Stomach (tissue), 9 donors: ENCODE measurements around the gene PSMB8. TPM values are rescaled to one million over a fixed set of nuclear protein-coding genes. Genes with fewer than 3 reads are reported as not detected.

Experiments
- DNase-seq, 2 donors: peaks; one replicate each; pipeline versions ENCODE4 v3.0.0 to v3.0.0-alpha.2; 2013 to 2019
- H3K27ac ChIP-seq, 5 donors: fragments of 200-600 bp in 4 of 5; sonication (generic) in 4 of 5; one replicate each; pipeline ENCODE4 v1.5.1; 2013 to 2019; ENCODE audit warnings: mild to moderate bottlenecking in 1 of 5, moderate library complexity in 1 of 5
- H3K27me3 ChIP-seq, 3 donors: fragments of 200-600 bp; sonication (generic); one replicate each; pipeline ENCODE4 v1.5.1; 2017 to 2019; ENCODE audit warnings: mixed run types in 1 of 3
- H3K36me3 ChIP-seq, 4 donors: fragments of 200-600 bp; sonication (generic); 1 replicate in 3 of 4; 2 replicates in 1 of 4; pipeline ENCODE4 v1.5.1; 2016 to 2019
- H3K4me1 ChIP-seq, 4 donors: fragments of 200-600 bp; sonication (generic); one replicate each; pipeline ENCODE4 v1.5.1; 2016 to 2019
- H3K4me3 ChIP-seq, 4 donors: fragments of 200-600 bp; sonication (generic) in 3 of 4; one replicate each; pipeline ENCODE4 v1.5.1; 2016 to 2019; ENCODE audit warnings: mild to moderate bottlenecking in 1 of 4
- H3K9me3 ChIP-seq, 4 donors: fragments of 200-600 bp; sonication (generic); one replicate each; pipeline ENCODE4 v1.5.1; 2016 to 2019
- EP300 ChIP-seq: sonication (generic); formaldehyde crosslinking; IDR thresholded peaks from one replicate; pipeline ENCODE4 v1.6.1; 2017; ENCODE audit warnings: antibody characterized with exemption
- POLR2A ChIP-seq, 4 donors: fragments of 450-650 bp; IDR thresholded peaks; one replicate each; pipeline ENCODE4 v1.6.1; 2016; ENCODE audit warnings: antibody characterized with exemption in 4 of 4, control low read depth in 2 of 4, mild to moderate bottlenecking in 1 of 4, moderate library complexity in 1 of 4
- POLR2AphosphoS5 ChIP-seq, 3 donors: sonication (generic); formaldehyde crosslinking; IDR thresholded peaks; one replicate each; pipeline ENCODE4 v1.6.1; 2016; ENCODE audit warnings: antibody characterized with exemption in 3 of 3
- WGBS, 5 donors: extraction: QIAGEN DNeasy Blood & Tissue Kit in 3 of 5; methylation state at CpG; one replicate each; pipeline versions ENCODE4 v1.1.5 to v1.1.7; 2013 to 2018; 5-methylcytosine and 5-hydroxymethylcytosine counted together
- intact Hi-C: fragments of 100-400 bp; cut with DNase I; formaldehyde crosslinking; loops from one replicate; pipeline ENCODE4 v1.15.1; 2023; ENCODE audit warnings: low total_unique reads
- polyA plus RNA-seq, 3 donors: library from polyadenylated mRNA; stranded (reverse); fragments of 200-250 nt; gene quantifications; one replicate each; pipeline ENCODE4 v1.2.3, GENCODE V29; 2013
- total RNA-seq, 5 donors: library from RNA; depleted of rRNA; stranded (reverse); fragments of >200 nt; gene quantifications; one replicate each; pipeline versions ENCODE4 v1.1.0 to v1.2.3, GENCODE V29; 2014 to 2016
- TF ChIP-seq, protein P1 (sequence below), 7 experiments: fragments of 450-650 bp in 4 of 7; fragments of 200-600 bp in 3 of 7; sonication (generic) in 3 of 7; IDR thresholded peaks; one replicate each; pipeline ENCODE4 v1.5.1; 2016 to 2019; ENCODE audit warnings: antibody characterized with exemption in 7 of 7, control low read depth in 2 of 7, mild to moderate bottlenecking in 1 of 7
- donor health status: healthy with polysubstance abuse.
- donor health status: Bipolar disorder and iron deficiency.
- donor health status: healthy.

PSMB8 gene
- total and polyA plus RNA-seq, 8 donors: 2.7 to 177 (median 25.4) TPM

DNA sequence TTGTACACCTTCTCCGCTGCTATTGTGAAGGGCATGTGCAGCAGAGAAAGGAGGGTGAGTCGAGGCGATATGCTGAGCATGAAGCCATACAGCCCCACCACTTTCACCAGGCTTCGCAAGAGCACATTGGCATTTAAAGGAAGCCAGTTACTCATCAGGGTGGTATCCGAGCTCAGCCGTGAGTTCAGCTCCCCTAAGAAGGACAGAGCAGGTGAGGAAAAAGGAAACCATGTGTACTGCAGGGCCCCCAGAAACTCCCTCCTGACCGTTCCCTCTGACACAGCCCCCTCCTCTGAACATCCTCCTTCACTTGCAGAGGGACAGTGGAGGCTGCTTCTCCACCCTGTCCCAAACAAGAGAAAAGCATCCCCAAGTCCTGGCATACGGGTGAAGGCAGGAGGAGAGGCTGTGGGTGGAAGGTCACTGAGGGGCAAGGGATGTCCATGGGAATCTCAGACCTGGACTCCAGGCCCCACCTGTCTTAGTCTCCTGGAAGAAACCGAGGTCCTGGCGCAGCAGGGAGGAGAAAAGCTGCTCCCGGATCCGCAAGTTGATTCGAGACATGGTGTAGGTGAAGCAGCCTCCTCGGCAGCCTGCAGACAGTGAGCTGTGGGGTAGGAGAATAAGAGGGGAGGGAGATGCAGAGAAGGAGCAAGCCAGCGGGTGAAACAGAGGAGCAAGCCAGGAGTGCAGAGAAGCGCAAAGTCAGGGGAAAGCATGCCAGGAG, 8.5 kb downstream of the PSMB8 start:
- TF ChIP-seq POLR2AphosphoS5 (IDR thresholded peaks at IDR 0.05) (no peak), EP300 (no peak), POLR2A (IDR thresholded peaks at IDR 0.05) (no peak)
- TF ChIP-seq, protein P1, sequence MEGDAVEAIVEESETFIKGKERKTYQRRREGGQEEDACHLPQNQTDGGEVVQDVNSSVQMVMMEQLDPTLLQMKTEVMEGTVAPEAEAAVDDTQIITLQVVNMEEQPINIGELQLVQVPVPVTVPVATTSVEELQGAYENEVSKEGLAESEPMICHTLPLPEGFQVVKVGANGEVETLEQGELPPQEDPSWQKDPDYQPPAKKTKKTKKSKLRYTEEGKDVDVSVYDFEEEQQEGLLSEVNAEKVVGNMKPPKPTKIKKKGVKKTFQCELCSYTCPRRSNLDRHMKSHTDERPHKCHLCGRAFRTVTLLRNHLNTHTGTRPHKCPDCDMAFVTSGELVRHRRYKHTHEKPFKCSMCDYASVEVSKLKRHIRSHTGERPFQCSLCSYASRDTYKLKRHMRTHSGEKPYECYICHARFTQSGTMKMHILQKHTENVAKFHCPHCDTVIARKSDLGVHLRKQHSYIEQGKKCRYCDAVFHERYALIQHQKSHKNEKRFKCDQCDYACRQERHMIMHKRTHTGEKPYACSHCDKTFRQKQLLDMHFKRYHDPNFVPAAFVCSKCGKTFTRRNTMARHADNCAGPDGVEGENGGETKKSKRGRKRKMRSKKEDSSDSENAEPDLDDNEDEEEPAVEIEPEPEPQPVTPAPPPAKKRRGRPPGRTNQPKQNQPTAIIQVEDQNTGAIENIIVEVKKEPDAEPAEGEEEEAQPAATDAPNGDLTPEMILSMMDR (IDR thresholded peaks at IDR 0.05): no peak
- DNase-seq: no peak

DNA sequence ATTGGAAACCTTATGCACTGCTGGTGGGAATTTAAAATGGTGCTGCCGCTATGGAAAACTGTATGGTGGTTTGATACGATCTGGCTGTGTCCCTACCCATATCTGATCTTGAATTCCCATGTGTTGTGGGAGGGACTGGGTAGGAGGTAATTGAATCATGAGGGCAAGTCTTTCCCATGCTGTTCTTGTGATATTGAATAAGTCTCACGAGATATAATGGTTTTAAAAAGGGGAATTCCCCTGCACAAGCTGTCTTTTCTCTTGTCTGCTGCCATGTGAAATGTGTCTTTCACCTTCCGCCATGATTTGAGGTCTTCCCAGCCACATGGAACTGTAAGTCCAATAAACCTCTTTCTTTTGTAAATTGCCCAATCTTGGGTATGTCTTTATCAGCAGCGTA, 10.2 kb downstream of the PSMB8 start:
- H3K9me3 ChIP-seq: no peaks in the 10 kb centered on the region
- DNase-seq: no peak
- TF ChIP-seq POLR2A (IDR thresholded peaks at IDR 0.05) (no peak), POLR2AphosphoS5 (IDR thresholded peaks at IDR 0.05) (no peak), EP300 (no peak)
- TF ChIP-seq, protein P1 (IDR thresholded peaks at IDR 0.05): no peak
- no peak overlapping the region for H3K27ac ChIP-seq
- WGBS, 5 donors: 80 to 91% (median 85%) methylated on average over 5 of the region's 5 CpGs
- H3K4me1 ChIP-seq: peaks cover 8 to 18% (median 11%) of the 10 kb centered on the region in 4 donors
- H3K4me3 ChIP-seq: no peak overlapping the region
- peaks cover 31 to 76% (median 66%) of the 10 kb centered on the region in 4 donors for H3K36me3 ChIP-seq
- no peaks in the 10 kb centered on the region for H3K27me3 ChIP-seq
- intact Hi-C loops: no loop called here

More for the DNA sequence above, 8.5 kb downstream of the PSMB8 start:
- no peak overlapping the region for H3K4me3 ChIP-seq
- no peaks in the 10 kb centered on the region for H3K27me3 ChIP-seq
- H3K27ac ChIP-seq: no peak overlapping the region
- 93 to 96% (median 95%) methylated on average over 16 of the region's 16 CpGs for WGBS, 5 donors
- H3K36me3 ChIP-seq: peaks cover 19 to 61% (median 52%) of the 10 kb centered on the region in 4 donors
- no peaks in the 10 kb centered on the region for H3K9me3 ChIP-seq
- intact Hi-C loops: no loop called here
- peaks cover 8 to 25% (median 15%) of the 10 kb centered on the region in 4 donors for H3K4me1 ChIP-seq

DNA sequence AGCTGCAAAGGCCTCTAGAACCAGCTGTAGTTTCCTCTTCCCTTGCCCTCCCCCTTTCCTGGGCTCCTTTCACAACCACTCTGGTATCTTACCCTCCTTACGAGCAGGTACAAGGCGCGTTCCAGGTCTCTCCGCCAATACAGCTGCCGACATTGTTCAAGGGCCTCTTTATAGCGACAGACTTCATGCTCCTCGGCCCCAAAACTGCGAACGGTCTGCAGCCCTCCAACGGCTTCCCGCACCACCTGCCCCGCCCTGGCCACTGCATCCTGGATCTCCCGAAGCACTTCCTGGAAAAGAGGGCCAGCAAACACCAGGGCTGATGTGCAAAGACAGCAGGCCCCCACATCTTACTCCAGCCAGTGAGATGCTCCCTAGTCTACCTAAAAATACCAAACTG, 11.3 kb downstream of the PSMB8 start:
- intact Hi-C loops: no loop called here
- Histone ChIP-seq H3K27me3 (no peaks in the 10 kb centered on the region), H3K4me3 (no peak overlapping the region), H3K4me1 (peaks cover 4 to 13% (median 5%) of the 10 kb centered on the region in 4 donors), H3K36me3 (peaks cover 31 to 87% (median 74%) of the 10 kb centered on the region in 4 donors), H3K9me3 (no peaks in the 10 kb centered on the region), H3K27ac (no peak overlapping the region)
- 74 to 88% (median 79%) methylated on average over 13 of the region's 13 CpGs for WGBS, 5 donors
- TF ChIP-seq POLR2AphosphoS5 (IDR thresholded peaks at IDR 0.05): no peak
- TF ChIP-seq, protein P1 (IDR thresholded peaks at IDR 0.05): no peak
- TF ChIP-seq POLR2A (IDR thresholded peaks at IDR 0.05): no peak
- no peak for DNase-seq

DNA sequence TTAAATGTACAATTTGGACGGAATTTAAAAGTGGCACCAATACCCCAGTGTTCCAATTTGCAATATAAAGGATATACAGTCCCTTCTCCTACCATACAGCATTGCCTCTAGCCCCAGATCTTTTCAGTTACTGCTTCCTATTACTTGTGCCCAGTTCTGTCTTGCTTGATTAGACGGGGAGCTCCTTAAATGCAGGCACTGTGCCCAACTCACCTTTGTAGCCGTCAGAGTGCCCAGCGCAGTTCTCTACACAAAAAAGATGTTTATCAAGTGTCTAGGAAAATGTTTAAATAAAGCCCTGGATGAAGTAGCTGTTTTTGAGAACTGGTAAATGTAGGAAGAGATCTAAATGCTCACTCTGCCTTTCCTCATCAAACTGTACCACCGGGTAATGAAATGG, 12.9 kb downstream of the PSMB8 start:
- H3K36me3 ChIP-seq: peaks cover 31 to 82% (median 75%) of the 10 kb centered on the region in 4 donors

More for the DNA sequence above, 12.9 kb downstream of the PSMB8 start:
- H3K4me1 ChIP-seq: no peaks in the 10 kb centered on the region
- no peaks in the 10 kb centered on the region for H3K27me3 ChIP-seq
- no peaks in the 10 kb centered on the region for H3K9me3 ChIP-seq
- intact Hi-C loops: no loop called here
- no peak for TF ChIP-seq EP300
- TF ChIP-seq, protein P1 (IDR thresholded peaks at IDR 0.05): no peak
- TF ChIP-seq POLR2AphosphoS5 (IDR thresholded peaks at IDR 0.05): no peak
- TF ChIP-seq POLR2A (IDR thresholded peaks at IDR 0.05): no peak
- H3K27ac ChIP-seq: no peak overlapping the region
- no peak for DNase-seq
- no peak overlapping the region for H3K4me3 ChIP-seq
- WGBS, 5 donors: 58 to 68% (median 61%) methylated on average over 5 of the region's 5 CpGs
